ENCODE measurements around the gene FAM83C.

The FAM83C gene

DNA sequence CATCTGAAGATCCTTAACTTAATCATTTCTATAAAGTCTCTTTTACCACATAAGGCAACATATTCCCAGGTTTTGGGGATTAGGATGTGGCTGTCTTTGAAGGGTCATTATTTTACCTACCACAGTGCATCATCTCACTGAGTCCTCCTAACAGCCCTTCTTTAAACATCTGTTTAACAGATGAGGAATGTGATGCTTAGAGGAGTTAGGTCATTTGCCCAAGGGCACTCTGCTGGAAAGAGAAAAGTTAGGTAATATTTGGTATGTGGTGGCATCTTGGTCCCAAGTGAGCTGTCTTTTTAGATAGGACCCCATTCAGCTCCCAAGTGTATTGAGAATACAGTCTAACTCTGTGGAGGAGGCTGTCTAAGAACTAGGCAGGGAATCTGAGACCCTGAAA, 54.7 kb downstream of the FAM83C start:
- no peak for DNase-seq (ENCODE audit: low read depth in 2 of 2, low spot score in 1 of 2)

DNA sequence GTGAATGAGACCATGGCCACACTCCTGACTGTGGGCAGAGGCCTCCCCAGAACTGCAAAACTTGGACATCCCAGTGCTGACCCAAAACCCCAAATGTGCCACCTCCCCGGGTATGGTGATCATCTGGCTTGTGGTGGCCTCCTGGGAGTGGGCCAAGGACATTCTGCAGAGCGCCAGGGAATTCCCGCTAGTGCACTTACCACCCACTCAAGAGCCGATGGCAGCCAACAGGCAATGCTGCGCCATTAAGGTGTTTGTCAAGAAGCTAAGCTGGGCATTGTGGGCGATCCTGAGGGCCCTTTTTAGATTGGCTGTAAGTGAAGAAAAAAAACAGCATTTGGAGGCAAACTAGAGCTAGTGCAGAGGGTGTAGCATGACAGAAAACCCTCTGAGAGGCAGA, 56.3 kb downstream of the FAM83C start:
- no peak for DNase-seq (ENCODE audit: low read depth in 2 of 2, low spot score in 1 of 2)
